ENCODE results near the gene IST1. TPM values are rescaled to one million over a fixed set of nuclear protein-coding genes. Genes with fewer than 3 reads are reported as not detected.

IST1 gene
- total RNA-seq, 1 experiment from 2014 or later: 206 TPM

DNA sequence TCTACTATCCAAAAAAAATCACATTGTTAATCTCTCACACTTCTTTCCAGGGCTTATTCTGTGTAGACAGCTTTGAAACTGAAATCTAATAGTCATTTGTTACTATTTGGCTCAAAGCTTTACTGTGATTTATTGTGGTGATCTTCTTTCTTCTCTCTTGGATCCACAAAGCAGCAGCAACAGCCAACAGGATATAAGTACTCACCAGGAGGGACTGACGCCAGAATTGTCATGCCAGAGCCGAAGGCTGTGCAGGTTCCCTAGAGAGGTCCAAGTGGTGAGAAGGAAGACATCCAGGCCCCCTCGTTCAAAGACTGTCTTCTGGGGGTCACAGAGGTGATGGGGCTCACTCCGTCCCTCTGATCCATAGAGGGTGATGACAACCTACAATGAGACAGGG lies 71.6 kb downstream of the IST1 start:
- intact Hi-C loops (cut with micrococcal nuclease; ENCODE audit: unreplicated experiment): no loop called here
- H3K9me3 ChIP-seq (ENCODE audit: low read depth, low read length, poor library complexity, severe bottlenecking): no peaks in the 10 kb centered on the region
- no TSS peak for BruUV-seq (replicated peaks)
- H3K27ac ChIP-seq (ENCODE audit: low read depth, low read length, poor library complexity, severe bottlenecking): no peak overlapping the region
- no peak for TF ChIP-seq EZH2 (IDR thresholded peaks at IDR 0.05; ENCODE audit: borderline replicate concordance, low read depth, low read length, poor library complexity, severe bottlenecking)
- TF ChIP-seq, protein P1, sequence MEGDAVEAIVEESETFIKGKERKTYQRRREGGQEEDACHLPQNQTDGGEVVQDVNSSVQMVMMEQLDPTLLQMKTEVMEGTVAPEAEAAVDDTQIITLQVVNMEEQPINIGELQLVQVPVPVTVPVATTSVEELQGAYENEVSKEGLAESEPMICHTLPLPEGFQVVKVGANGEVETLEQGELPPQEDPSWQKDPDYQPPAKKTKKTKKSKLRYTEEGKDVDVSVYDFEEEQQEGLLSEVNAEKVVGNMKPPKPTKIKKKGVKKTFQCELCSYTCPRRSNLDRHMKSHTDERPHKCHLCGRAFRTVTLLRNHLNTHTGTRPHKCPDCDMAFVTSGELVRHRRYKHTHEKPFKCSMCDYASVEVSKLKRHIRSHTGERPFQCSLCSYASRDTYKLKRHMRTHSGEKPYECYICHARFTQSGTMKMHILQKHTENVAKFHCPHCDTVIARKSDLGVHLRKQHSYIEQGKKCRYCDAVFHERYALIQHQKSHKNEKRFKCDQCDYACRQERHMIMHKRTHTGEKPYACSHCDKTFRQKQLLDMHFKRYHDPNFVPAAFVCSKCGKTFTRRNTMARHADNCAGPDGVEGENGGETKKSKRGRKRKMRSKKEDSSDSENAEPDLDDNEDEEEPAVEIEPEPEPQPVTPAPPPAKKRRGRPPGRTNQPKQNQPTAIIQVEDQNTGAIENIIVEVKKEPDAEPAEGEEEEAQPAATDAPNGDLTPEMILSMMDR (conservative IDR thresholded peaks at IDR 0.05; ENCODE audit: low read depth, low read length): no peak
- H3K4me1 ChIP-seq (ENCODE audit: insufficient read depth, low read length, poor library complexity, severe bottlenecking): no peaks in the 10 kb centered on the region
- DNase-seq (ENCODE audit: low spot score): no peak
- H3K36me3 ChIP-seq (ENCODE audit: insufficient read depth, low read length, poor library complexity, severe bottlenecking): no peaks in the 10 kb centered on the region
- ChIA-PET POLR2A (ENCODE audit: low non-redundant PET) (no interaction called here), CTCF (no interaction called here)
- no peak overlapping the region for H3K4me3 ChIP-seq (ENCODE audit: low read depth, low read length, poor library complexity, severe bottlenecking)
- no peaks in the 10 kb centered on the region for H3K27me3 ChIP-seq (replicated peaks; ENCODE audit: insufficient read depth, low read depth, low read length, poor library complexity)

DNA sequence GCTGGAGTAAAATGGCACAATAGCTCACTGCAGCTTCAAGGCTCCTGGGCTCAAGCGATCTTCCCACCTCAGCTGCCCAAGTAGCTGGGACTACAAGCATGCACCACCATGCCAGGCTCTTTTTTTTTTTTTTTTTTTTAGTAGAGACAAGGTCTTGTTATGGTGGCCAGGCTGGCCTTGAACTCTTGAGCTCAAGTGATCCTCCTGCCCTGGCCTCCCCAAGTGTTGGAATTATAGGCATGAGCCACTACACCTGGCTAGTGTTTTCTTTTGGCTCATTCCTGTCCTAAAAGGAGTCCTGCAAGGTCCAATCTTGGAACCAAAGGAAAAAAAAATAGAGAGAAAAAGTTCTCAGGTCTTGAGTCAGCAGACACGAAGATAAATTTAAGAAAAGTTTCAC lies 74.0 kb downstream of the IST1 start:
- Histone ChIP-seq H3K27me3 (replicated peaks; ENCODE audit: insufficient read depth, low read depth, low read length, poor library complexity) (no peaks in the 10 kb centered on the region), H3K4me1 (ENCODE audit: insufficient read depth, low read length, poor library complexity, severe bottlenecking) (no peaks in the 10 kb centered on the region), H3K4me3 (ENCODE audit: low read depth, low read length, poor library complexity, severe bottlenecking) (no peak overlapping the region), H3K9me3 (ENCODE audit: low read depth, low read length, poor library complexity, severe bottlenecking) (no peaks in the 10 kb centered on the region), H3K27ac (ENCODE audit: low read depth, low read length, poor library complexity, severe bottlenecking) (no peak overlapping the region), H3K36me3 (ENCODE audit: insufficient read depth, low read length, poor library complexity, severe bottlenecking) (no peaks in the 10 kb centered on the region)
- ChIA-PET CTCF (no interaction called here), POLR2A (ENCODE audit: low non-redundant PET) (no interaction called here)
- no peak for TF ChIP-seq EZH2 (IDR thresholded peaks at IDR 0.05; ENCODE audit: borderline replicate concordance, low read depth, low read length, poor library complexity, severe bottlenecking)
- TF ChIP-seq, protein P1 (conservative IDR thresholded peaks at IDR 0.05; ENCODE audit: low read depth, low read length): no peak
- no TSS peak for BruUV-seq (replicated peaks)
- intact Hi-C loops (cut with micrococcal nuclease; ENCODE audit: unreplicated experiment): no loop called here
- no peak for DNase-seq (ENCODE audit: low spot score)

DNA sequence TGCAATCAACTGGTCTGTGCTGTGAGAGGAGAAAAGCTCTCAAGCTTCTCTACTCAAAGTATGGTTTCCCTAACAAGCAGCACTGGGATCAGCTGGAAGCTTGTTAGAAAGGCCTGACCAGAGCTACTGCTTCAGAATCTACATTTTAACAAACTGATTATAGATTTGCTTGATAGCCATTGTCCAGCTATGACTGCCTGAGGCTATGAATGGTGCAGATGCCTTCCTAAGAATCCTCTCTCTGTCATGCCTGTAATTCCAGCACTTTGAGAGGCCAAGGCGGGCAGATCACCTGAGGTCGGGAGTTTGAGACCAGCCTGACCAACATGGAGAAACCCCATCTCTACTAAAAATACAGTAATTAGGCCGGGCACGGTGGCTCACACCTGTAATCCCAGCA lies 76.2 kb downstream of the IST1 start:
- Histone ChIP-seq H3K4me3 (ENCODE audit: low read depth, low read length, poor library complexity, severe bottlenecking) (no peak overlapping the region), H3K9me3 (ENCODE audit: low read depth, low read length, poor library complexity, severe bottlenecking) (no peaks in the 10 kb centered on the region), H3K4me1 (ENCODE audit: insufficient read depth, low read length, poor library complexity, severe bottlenecking) (no peaks in the 10 kb centered on the region), H3K27ac (ENCODE audit: low read depth, low read length, poor library complexity, severe bottlenecking) (no peak overlapping the region), H3K36me3 (ENCODE audit: insufficient read depth, low read length, poor library complexity, severe bottlenecking) (no peaks in the 10 kb centered on the region), H3K27me3 (replicated peaks; ENCODE audit: insufficient read depth, low read depth, low read length, poor library complexity) (no peaks in the 10 kb centered on the region)
- no TSS peak for BruUV-seq (replicated peaks)
- intact Hi-C loops (cut with micrococcal nuclease; ENCODE audit: unreplicated experiment): no loop called here
- POLR2A ChIA-PET (ENCODE audit: low non-redundant PET): no interaction called here
- DNase-seq (ENCODE audit: low spot score): no peak
- TF ChIP-seq, protein P1 (conservative IDR thresholded peaks at IDR 0.05; ENCODE audit: low read depth, low read length): no peak
- TF ChIP-seq EZH2 (IDR thresholded peaks at IDR 0.05; ENCODE audit: borderline replicate concordance, low read depth, low read length, poor library complexity, severe bottlenecking): no peak
- CTCF ChIA-PET: no interaction called here

Data from A673 (cell line).